ENCODE data around the gene CHCHD6.

The CHCHD6 gene

DNA sequence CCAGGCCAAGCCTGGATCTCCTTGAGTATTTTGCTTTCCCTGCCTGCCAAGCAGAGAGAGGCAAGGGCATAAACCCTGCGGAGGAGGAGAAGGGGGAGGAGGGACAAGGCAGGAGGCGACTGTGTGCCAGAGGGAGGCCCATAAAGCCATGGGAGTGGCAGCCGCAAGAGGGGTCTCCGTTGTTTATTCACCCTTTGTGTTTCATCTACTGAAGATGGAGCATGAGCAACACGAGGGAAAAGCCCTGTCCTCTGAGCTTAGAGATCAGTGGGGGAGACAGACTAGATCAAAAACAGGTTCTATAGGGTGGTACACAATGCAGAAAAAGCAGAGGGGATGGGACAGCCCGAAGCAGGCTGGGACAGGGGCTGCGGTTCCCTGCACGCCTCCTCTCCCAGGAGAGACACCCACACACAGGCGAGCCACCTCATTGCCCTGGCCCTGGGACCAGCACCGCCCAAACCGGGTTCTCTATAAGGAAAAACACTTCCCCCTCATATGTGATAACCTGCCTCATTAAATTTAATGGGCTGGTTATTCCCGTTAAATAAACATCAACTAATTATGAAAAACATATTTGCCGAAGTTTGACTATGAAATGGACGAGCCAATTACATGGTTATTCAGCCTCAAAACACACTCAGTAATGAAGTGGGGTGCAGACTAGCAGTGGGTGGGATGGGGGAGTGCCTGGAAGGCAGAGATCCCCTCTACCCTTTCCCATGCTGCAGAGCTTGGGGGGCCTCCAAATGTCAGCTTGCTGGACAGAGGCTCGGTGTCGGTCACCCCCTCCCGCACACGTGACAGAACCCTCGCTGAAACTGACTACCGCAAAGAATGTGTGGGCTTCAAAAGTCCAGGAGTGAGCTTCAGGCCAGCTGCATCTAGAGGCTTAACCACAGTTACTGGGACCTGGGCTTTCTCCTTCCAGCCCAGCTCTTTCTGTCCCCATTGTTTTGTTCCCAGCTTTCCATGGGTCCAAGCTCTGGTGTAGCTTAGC, 264.7 kb downstream of the CHCHD6 start:
- DNase-seq (ENCODE audit: low read depth): no peak
- TF ChIP-seq CTCF (conservative IDR thresholded peaks at IDR 0.05; ENCODE audit: low read length): no peak
- no peak overlapping the region for H3K4me3 ChIP-seq (ENCODE audit: low read length)

DNA sequence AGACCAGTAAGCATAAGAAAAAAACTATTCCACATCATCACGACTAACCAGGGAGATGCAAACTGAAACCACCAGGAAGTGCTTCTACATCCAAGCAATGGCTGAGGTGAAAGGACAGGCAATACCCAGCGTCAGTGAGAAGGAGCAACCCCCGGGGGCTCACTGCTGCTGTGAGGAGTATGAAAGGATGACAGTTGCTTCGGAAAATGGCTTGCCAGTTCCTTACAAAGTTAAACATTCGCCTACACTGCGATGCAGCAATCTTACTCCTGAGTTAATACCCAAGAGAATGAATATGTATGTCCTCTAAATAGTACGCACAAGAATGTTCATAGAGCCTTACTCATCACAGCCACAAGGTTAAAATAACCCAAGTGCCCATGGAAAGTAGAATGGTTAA, 265.5 kb downstream of the CHCHD6 start:
- no peak for TF ChIP-seq CTCF (conservative IDR thresholded peaks at IDR 0.05; ENCODE audit: low read length)
- DNase-seq (ENCODE audit: low read depth): no peak
- H3K4me3 ChIP-seq (ENCODE audit: low read length): no peak overlapping the region

DNA sequence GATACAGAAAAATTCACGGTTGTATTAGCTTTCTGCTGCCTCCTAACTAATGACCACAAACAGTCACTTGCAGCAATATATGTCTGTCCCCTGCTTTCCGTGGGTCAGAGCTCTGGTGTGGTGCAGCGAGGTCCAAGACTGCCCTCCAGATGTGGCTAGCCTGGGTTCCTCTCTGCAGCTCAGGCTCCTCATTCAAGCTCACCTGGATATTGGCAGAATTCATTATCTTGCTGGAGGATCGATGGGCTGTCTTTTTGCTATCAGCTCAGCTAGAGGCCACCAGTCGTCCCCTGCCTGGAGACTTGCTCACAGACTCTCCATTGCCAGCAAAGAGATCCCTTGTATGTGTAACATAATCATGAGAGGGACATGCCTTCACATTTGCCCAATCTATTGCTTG, 266.1 kb downstream of the CHCHD6 start:
- no peak for DNase-seq (ENCODE audit: low read depth)
- no peak overlapping the region for H3K4me3 ChIP-seq (ENCODE audit: low read length)
- no peak for TF ChIP-seq CTCF (conservative IDR thresholded peaks at IDR 0.05; ENCODE audit: low read length)

GRCh38 chr3:126970921-126971320, 266.9 kb downstream of the CHCHD6 start:
- no peak for TF ChIP-seq CTCF (conservative IDR thresholded peaks at IDR 0.05; ENCODE audit: low read length)
- DNase-seq (ENCODE audit: low read depth): no peak
- H3K4me3 ChIP-seq (ENCODE audit: low read length): no peak overlapping the region

GRCh38 chr3:126971891-126972351, 267.9 kb downstream of the CHCHD6 start:
- DNase-seq (ENCODE audit: low read depth): peak; percentile 16
- TF ChIP-seq CTCF (conservative IDR thresholded peaks at IDR 0.05; ENCODE audit: low read length): no peak
- no peak overlapping the region for H3K4me3 ChIP-seq (ENCODE audit: low read length)

DNA sequence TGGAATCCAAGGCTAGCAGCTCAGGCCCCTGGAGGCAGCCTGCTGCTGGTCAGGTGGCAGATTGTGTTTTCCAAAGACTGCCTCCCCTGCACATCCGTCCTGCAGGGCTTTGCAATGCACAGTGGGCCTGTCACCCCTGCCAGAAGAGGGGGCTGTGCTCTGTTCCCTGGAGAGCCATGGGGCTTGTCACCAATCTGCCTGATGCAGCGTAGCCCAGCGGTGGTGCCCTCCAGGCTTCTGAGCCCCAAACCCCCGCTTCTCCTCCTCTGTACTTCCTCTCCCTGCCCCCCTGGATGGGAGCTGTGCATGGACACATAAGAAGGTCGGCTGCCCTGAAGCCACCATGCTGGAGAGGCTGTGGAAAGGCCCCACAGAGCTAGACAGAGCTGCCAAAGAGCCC, 268.8 kb downstream of the CHCHD6 start:
- TF ChIP-seq CTCF (conservative IDR thresholded peaks at IDR 0.05; ENCODE audit: low read length): no peak
- no peak overlapping the region for H3K4me3 ChIP-seq (ENCODE audit: low read length)
- no peak for DNase-seq (ENCODE audit: low read depth)

DNA sequence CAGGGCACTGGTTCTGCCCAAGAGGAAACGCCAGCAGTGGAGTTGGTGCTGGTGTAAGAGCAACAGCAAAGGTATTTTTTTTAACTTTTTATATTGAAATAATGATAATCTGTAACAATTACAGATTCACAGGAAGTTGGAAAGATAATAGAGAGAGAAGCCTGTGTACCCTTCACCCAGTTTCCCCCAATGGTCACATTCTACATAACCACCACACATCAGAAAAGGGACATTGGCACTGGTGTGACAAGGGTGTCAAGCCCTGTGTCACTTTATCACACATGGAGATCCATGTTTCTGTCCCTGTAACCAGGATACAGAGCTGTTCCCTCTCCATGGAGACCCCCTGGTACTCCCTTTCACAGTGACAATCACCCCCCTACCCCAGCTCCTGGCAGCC, 269.8 kb downstream of the CHCHD6 start:
- no peak for DNase-seq (ENCODE audit: low read depth)
- no peak overlapping the region for H3K4me3 ChIP-seq (ENCODE audit: low read length)
- no peak for TF ChIP-seq CTCF (conservative IDR thresholded peaks at IDR 0.05; ENCODE audit: low read length)
